ENCODE measurements around the gene MRTFA. TPM values are rescaled to one million over a fixed set of nuclear protein-coding genes. Genes with fewer than 3 reads are reported as not detected.

The MRTFA gene
- total RNA-seq, 1 experiment from 2014 or later, result 57.0 TPM

DNA sequence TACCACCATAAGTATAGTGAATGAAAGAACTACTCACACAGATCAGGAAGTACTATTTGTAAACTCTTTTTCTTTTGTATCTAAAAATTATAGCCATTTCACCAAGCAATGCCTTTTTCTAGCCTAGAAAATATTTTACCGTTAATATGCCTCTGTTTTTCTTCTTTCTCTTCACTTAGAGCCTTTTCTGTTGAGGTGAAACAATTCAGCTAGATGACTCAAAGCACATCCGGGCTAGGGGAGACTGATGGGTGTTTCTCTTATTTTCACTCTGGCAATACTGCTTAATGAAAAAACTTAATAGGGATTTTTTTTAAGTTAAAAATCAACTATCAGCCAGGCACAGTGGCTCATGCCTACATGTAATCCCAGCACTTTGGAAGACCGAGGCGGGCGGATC lies 172.8 kb downstream of the MRTFA start:
- DNase-seq (ENCODE audit: low read depth), result no peak

DNA sequence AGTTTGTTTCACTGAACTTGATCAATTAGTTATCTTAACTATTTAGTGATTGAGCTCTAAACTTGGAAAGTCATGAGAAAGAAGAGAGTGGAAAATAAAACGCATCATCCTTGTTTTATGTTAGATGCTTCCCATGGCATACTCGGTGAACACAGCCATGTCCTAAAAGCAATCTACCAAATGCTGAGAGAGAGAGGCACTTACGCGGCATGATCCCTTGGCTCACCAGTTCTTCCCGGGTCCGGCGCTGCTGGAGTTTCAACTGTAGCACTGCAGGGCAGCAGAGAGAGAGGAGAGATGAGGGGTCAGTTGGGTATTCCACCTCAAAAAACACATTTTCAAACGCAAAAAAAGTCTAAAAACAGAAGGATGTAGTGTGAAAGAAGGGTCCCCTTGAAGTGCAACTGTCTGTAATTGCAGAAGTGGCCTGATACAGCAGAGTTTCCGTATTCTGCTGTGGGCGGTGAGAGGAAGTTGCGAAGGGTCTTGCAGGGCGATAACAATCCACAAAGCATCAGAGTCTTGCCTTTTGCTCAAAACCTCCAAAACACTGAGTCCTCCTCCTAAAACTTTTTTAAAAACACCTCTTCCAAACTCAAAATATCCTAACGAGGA lies 173.4 kb downstream of the MRTFA start:
- DNase-seq (ENCODE audit: low read depth), result no peak

DNA sequence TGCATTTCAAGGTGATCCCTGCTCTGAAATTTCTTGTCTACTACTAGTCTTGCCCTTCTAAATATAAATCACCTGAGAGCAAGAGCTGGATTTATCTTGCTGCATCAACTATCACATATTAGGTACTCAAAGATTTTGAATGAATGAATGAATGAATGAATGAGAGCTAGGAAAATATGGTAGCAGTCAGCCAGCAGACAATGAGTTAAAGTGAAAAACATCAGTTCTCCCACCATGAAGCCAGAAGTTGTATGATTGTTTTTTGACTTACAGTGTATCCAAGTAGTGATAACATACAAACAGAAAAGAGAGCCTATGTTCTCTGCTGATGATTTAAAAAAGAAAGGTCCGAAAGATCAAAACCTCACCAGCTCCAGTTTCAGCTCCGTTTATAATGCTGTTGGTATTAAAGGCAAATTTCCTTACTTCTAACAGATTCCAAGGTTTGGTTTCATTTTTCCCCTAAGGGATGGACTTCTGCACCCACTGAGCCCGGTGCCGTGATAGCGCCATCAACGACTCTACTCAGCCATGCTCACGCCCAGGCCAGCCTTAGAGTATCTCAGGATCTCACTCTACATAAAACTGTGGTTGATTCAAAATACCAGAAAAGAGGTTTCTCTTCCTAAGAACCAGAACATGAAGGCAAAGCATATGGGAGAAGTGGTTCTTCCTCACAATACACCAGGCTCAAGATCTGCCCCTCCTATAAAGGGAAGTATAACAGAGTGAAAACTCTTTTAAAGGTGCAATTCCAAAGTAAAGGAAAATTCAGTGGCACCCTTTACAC lies 174.1 kb downstream of the MRTFA start:
- no peak for DNase-seq (ENCODE audit: low read depth)

DNA sequence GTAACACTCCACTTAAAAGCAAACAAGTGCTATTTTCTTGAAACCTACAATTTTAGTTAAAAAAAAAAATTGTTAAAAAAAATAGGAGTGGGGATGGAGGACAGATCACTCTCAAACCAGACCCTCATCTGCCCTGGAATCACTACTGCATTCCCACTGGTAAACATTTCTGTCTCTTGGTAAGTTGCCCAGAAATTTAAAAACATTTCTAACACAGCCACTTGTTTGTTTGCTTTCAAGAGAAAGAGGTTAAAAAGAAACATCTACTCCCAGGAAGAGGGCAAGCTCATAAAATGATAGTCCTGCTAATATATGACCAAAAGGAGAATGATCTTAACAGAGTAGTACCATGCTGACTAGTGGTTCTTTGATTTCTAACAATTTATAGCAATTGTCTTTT lies 182.8 kb downstream of the MRTFA start:
- no peak for DNase-seq (ENCODE audit: low read depth)

DNA sequence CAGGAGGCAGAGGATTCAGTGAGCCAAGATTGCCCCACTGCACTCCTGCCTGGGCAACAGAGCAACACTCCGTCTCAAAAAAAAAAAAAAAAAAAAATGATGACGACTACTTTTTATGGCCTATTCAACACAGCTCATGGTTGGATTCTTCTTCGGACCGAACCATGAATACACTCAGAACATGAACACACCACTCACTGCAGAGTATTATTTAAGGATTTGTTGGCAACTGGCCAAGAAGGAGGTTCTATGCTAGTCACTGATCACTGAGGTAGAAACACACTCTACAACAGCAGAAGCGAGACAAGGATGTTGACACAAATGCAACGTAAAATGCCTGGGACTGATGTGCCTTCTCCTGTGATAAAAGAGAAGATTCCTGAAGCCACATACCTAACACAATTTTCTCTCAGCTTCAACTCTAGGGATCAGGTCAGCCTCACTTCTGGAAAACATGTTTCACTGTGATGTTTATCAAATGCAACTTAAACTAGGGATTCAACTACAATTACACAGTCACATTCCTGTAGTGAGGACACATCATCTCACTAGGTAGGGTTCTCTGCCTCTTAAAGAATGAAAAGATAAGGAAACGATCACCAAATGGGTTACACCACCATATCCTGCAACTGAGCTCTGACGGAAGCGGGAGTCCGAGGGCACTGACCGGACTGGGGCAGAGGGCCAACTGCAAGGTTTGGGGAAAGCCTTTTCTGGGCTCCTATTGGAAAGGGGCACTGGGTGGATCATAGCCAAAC lies 183.6 kb downstream of the MRTFA start:
- DNase-seq (ENCODE audit: low read depth), result no peak

DNA sequence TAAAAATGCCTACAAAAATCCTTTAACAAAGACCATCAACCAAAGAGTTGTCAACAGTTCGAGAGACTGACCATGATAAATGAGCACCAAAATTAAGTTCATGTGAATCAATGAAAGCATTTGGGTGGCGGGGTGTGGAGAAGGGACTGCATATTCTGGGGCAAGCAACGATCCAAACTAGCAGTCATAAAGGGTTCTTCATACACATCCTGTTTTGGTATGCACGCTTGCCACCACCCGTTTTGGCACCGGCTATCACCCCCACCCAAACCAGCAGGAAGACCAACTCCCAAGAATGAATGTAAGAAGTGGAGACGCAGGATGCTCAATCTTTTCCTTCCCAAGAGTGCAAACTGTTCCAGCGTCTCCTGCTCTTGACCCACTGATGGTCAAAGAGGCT lies 185.3 kb downstream of the MRTFA start:
- no peak for DNase-seq (ENCODE audit: low read depth)

DNA sequence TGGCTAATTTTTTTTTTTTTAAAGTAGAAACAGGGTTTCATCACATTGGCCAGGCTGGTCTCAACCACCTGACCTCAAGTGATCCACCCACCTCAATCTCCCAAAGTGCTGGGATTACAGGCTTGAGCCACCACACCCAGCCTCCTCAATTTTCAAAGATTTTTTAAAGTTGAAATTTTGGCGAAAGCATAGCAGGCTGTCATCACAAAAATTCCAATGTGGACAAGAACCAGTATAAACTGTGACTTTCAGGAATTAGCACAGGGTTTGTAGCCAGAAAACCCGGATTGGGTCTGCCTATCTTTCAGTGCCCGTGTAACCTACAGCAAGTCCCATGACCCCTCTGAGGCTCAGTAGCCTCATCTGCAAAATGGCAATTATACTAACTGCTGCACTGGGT lies 185.9 kb downstream of the MRTFA start:
- DNase-seq (ENCODE audit: low read depth), result no peak

DNA sequence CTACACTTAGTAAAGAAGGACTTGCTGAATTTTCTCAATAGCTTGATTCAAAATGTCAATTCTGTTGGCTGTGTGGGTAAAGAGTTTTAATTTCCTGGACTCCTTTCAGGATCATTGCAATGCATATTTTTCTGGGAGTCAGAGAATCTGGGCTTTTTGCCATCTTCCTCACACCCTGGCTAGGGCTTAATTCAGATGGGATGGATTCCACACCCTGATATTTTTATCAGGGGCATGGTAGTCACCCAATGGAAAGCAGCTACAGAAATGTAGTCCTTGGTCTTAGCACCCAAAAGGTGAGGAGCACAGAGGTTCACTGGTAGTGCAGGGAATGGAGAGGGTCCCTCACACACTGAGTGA lies 186.9 kb downstream of the MRTFA start:
- DNase-seq (ENCODE audit: low read depth), result no peak

DNA sequence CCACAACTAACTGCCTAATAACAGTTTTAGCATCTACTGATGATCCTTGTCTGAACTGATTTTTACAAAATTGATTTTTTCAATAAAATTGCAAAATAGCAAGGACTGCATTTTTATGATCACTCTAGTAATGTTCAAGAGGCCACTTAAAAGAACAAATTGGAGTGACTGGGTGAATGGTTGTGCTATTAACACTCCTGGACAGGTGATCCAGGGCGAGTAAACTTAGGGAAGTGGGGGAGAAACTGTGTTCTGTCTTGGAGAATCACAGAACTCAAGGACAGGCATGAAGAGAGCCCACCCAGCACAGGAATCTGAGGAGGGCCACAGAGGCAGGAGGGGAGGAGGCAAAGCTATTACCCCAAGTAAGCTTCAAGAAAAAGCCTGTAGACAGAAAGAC lies 190.3 kb downstream of the MRTFA start:
- DNase-seq (ENCODE audit: low read depth), result no peak

DNA sequence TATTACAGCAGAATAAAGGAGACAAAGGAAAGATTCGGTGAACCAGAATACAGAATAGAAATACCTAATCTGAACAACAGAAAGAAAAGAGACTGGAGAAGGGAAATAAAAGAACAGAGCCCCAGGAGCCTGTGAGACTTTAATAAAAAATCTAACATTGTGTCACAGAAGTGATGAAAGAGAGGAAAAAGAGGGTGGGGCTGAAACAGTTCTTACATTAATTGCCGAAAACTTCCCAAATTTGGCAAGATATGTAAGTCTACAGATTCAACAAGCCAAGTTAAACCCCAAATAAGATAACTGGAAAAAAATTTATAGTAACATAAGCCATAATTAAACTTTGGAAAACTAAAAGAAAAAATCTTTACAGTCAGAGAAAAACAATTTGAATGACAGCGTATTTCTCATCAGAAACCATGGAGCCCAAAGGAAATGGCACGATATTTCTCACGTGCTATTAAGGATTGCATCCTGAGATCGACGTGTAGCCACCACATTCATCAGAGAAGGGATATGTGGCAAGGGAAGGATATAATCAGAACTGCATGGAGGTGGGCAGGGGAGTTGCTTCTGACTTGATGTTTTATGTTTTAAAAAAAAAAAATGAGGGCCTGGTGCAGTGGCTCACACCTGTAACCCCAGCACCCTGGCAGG lies 192.2 kb downstream of the MRTFA start:
- no peak for DNase-seq (ENCODE audit: low read depth)

DNA sequence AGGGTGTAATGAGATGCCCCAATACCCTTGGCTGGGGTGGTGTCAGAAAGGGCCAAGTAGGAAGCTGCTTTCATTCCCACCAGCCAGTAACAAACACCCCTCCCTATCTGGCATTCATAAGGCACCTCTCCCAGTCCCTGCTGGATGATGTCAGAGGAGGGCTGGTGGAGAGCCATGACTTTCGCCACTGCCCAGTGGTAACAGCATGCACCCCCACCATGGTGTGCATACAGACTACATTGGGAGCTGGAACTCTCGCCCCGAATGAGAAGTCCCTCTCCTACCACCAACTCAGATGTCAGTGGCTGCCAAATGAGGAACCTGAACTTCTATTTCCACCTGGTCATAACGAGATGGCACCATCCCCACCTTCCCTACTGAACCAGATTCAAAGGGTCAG lies 192.8 kb downstream of the MRTFA start:
- DNase-seq (ENCODE audit: low read depth), result no peak

DNA sequence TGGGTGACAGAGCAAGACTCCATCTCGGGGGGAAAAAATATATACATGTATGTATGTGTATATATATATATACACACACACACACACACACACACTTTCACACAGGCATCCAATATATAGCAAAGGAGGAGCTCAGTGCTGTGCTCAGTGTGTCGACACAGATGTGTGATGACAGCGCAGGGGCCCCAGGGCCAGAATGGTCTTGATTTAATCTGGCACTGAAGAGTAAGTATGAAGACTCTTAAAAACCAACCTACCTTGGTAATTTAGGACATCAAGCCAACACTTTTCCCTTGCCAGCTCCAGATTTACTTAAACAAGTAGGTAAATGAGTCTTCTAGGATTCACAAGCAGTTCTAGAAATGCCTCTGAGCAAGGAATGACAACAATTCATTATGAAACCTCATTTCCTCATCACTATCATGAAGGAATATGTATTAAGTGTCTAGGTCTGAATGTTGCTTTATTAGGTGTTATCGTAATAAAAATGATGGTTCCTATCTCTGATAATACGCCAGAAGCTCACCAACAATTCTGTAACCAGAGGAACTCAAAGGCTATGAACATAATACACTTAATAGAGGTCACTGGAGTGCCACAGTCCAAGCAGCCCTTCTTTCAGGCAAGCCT lies 194.6 kb downstream of the MRTFA start:
- DNase-seq (ENCODE audit: low read depth), result no peak

DNA sequence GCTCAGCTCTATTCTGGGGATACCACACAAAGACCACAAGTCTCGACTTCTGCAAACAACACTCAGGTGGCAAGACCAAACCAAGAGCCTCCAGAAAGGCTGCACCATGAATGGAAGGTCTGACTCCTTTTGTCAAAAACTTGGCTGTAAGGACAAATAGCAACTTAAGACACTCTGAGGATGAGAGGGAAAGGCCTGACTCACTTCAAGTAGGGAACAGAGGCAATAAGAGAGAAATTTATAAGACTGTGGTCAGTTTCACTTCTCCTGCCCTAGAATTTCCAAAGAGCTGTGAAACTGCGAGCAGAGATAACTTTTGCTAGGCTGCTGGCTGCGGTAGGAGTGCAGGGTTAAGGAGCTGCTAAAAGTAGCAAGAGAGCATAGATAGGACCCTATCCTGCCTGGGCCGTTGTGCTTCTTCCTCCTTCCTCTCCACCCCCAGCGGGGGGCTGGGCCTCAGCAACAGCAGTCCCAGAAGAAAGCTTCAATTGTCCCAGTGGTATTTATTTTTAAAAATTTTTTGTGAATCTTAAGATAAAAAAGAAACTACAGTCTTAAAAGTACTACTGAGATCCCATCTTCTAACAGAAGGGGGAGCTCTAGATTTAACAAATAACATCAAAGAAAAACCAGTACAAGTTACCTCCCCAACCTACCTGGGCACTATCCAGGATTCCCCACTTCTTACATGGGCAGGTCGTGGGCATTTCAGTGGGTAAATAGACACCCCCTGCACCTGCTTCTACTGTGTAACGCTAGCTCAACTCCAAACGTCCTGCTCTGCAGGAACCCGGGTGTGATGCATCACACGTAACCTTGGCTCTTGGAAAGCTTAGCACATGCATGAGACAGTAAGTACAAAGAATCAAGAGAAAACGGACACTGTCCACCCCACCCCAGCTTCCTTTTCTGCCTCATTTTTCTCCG lies 199.8 kb downstream of the MRTFA start:
- peak; percentile 25 for DNase-seq (ENCODE audit: low read depth)

DNA sequence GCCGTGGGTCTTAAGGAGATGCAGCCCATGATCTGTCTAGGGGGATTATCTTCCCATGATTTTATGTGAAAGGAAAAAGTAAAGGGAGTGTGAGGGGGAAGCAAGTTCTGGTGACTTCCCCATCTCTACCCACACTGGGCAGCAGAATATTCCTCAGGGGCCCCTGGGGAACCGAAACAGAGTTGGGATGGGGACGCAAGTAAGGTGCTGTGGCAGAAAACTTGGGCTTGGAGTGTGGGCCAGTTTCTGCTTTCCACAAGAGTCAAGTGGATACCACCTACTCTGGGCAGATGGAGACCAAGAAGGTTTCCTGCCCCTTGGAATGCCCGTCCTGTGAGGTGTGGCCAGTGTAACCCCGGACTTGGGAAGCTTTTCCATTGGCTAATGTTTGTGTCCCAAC lies 201.8 kb downstream of the MRTFA start:
- DNase-seq (ENCODE audit: low read depth), result no peak

DNA sequence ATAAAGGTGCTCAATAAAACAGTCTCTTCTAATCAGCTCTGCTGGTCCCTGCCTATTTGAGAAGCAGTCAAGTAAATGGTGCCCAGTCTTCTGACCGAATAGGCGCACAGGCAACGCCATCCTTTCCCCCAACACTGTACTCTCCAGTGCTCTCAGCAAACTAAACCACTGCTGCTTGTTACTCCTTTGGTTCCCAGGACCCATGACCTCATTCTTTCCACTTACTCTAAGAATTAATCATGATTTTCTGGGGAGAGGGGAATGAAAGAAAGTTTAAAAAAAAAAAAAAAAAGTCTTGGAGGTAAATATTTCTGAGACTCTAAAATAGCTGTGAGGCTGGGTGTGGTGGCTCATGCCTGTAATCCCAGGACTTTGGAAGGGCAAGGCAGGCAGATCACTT lies 202.4 kb downstream of the MRTFA start:
- DNase-seq (ENCODE audit: low read depth), result no peak

DNA sequence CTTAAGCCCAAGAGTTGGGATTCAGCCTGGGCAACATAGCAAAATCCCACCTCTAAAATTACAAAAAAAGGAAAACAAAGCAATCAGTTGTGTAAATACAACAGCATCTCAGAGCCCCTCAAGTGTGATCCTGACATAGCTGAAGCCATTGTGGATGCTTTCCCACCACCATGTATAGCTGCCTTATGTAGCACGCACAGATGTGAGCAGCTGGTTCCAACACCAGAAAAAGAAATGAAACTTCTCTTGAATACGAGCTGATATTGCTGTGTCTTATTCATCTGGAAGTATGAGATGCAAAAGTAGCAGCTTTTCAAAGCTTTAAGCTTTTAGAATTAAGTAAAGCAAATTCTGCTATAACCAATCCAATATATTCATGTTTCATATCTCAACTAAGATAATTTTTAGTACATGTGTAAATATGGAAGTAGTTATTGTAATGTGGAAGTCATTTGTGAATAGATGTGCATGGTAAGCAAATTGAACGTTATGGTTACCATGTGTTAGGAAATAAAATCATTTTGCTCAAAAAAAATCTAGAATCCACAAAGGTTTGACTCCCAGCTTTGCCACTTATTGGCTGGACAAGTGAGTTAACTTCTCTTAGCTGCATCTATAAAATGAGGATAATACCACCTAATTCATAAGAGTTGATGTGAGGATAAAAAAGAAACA lies 203.0 kb downstream of the MRTFA start:
- DNase-seq (ENCODE audit: low read depth), result no peak

DNA sequence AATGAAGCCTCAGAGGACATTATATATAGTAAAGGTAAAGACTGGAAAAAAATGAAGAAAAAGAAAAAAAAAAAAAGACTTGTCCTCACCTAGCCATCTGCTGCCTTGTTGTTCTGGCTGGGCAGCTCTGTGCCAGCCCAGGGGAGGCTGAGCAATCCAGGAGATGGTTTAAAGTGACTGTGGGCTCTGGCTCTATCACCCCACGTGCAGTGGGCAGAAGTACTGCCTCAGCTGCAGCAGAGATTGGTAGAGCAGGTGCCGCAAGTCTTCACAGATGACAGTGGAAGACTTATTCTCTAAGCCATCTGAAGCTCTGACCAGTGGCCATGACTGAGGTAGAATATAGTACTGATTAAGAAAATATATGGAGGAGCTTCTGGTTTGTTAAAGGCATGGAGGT lies 203.9 kb downstream of the MRTFA start:
- DNase-seq (ENCODE audit: low read depth), result no peak

DNA sequence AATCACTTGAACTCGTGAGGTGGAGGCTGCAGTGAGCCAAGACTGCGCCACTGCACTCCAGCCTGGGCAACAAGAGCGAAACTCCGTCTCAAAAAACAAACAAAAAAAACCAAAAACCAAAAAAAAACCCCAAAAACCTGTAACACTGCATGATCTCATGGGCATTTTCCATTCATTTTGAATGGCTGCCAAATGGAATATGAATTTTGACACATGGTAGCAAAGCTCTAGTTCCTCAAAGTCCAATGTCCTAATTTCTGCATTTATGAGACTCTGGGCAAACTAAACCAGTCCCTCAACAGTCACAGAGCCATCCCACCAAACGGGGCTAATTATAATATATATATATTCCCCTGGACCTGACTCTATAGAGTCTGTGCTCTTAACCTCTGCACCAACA lies 204.4 kb downstream of the MRTFA start:
- DNase-seq (ENCODE audit: low read depth), result no peak

DNA sequence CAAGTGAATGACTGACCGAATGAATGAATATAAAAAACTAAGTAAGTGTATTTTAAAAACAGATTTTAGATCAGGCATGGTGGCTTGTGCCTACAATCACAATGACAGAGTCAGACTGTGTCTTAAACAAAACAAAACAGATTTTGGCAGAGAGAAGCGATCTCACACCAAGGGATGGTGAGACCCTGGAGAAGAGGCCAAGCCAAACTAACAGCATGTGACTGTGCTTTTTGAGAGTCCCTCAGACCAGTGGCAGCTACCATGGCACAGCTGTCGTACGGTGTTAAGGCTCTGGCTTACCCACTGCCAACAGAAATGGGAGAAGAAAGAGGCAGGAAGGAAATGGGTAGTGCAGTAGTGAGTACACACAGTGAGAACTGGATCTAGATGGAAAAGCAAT lies 205.5 kb downstream of the MRTFA start:
- DNase-seq (ENCODE audit: low read depth), result no peak

DNA sequence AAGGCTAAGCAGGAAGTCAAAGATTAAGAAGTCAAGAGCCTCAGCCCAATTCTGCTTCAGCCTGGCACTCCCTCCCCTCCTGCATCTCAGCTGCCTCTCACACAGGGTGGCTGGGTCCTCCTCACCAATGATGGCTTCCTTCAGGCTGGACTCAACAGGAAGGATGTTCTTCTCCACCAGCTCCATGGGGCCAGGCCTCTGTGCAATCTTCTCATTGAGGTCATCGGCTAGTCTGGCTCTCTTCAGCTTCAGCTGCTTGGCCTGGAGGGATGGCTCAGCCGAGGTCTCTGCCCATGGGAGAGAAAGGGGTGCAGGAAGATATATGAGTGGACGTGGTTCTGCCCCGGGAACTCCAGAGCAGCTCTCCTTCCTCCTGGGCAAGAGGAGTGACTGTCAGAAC lies 207.0 kb downstream of the MRTFA start:
- no peak for DNase-seq (ENCODE audit: low read depth)

Measured in Daoy (cell line).